NOMO-1 (cell line): Measurements from ENCODE around the gene HTR7.

ENCODE experiments used
- DNase-seq, 2 experiments: peaks; one replicate each; lab custom pipeline; 2025; ENCODE audit not compliant: unreplicated experiment in 2 of 2; lab: John Stamatoyannopoulos, UW

The HTR7 gene

GRCh38 chr10:90745565-90745964 lies 112.3 kb downstream of the HTR7 start:
- DNase-seq, result no peak

GRCh38 chr10:90743291-90743690 lies 114.5 kb downstream of the HTR7 start:
- DNase-seq, result no peak

- no peak for DNase-seq
Measured at GRCh38 chr10:90741926-90742565, 115.8 kb downstream of the HTR7 start.

GRCh38 chr10:90740265-90740664 lies 117.6 kb downstream of the HTR7 start:
- DNase-seq, result no peak

GRCh38 chr10:90738885-90739284 lies 119.0 kb downstream of the HTR7 start:
- no peak for DNase-seq

GRCh38 chr10:90734415-90734814 lies 123.4 kb downstream of the HTR7 start:
- DNase-seq, result no peak

- no peak for DNase-seq
Measured at GRCh38 chr10:90732581-90732980, 125.3 kb downstream of the HTR7 start.

GRCh38 chr10:90723416-90724068 lies 134.3 kb downstream of the HTR7 start:
- no peak for DNase-seq

- DNase-seq, result no peak
Measured at GRCh38 chr10:90722832-90723231, 135.0 kb downstream of the HTR7 start.

GRCh38 chr10:90718182-90718581 lies 139.7 kb downstream of the HTR7 start:
- no peak for DNase-seq

- DNase-seq, result no peak
Measured at GRCh38 chr10:90712529-90712928, 145.3 kb downstream of the HTR7 start.

GRCh38 chr10:90709727-90710126 lies 148.1 kb downstream of the HTR7 start:
- no peak for DNase-seq

- no peak for DNase-seq
Measured at GRCh38 chr10:90707657-90708056, 150.2 kb downstream of the HTR7 start.

- no peak for DNase-seq
Measured at GRCh38 chr10:90701428-90701827, 156.4 kb downstream of the HTR7 start.

GRCh38 chr10:90695915-90696676 lies 161.7 kb downstream of the HTR7 start:
- DNase-seq, result no peak
